DMS 273 (cell line): ENCODE results near the gene WHAMM.

Experiments used
- DNase-seq: peaks from one replicate; lab custom pipeline; 2025; ENCODE audit not compliant: unreplicated experiment; lab: John Stamatoyannopoulos, UW

The WHAMM gene

GRCh38 chr15:82838096-82838735 lies 28.8 kb downstream of the WHAMM start:
- no peak for DNase-seq

GRCh38 chr15:82839136-82839535 lies 29.7 kb downstream of the WHAMM start:
- no peak for DNase-seq

- DNase-seq: no peak
Observed at GRCh38 chr15:82840166-82840565, 30.7 kb downstream of the WHAMM start.

GRCh38 chr15:82843566-82843965 lies 34.1 kb downstream of the WHAMM start:
- DNase-seq: no peak

GRCh38 chr15:82845686-82846085 lies 36.3 kb downstream of the WHAMM start:
- no peak for DNase-seq

GRCh38 chr15:82846621-82847020 lies 37.2 kb downstream of the WHAMM start:
- DNase-seq: no peak

- no peak for DNase-seq
Observed at GRCh38 chr15:82847703-82848102, 38.3 kb downstream of the WHAMM start.

- no peak for DNase-seq
Observed at GRCh38 chr15:82848241-82848993, 39.0 kb downstream of the WHAMM start.

- peak; percentile 84 for DNase-seq
Observed at GRCh38 chr15:82849556-82850512, 40.4 kb downstream of the WHAMM start.

GRCh38 chr15:82850731-82851130 lies 41.3 kb downstream of the WHAMM start:
- peak; percentile 84 for DNase-seq

GRCh38 chr15:82851306-82851850 lies 42.0 kb downstream of the WHAMM start:
- DNase-seq: peak; percentile 9

- DNase-seq: no peak
Observed at GRCh38 chr15:82851981-82852511, 42.6 kb downstream of the WHAMM start.

- no peak for DNase-seq
Observed at GRCh38 chr15:82852941-82853561, 43.6 kb downstream of the WHAMM start.

- DNase-seq: no peak
Observed at GRCh38 chr15:82854554-82854953, 45.1 kb downstream of the WHAMM start.

- DNase-seq: no peak
Observed at GRCh38 chr15:82855286-82856100, 46.1 kb downstream of the WHAMM start.

GRCh38 chr15:82856397-82857170 lies 47.2 kb downstream of the WHAMM start:
- no peak for DNase-seq

- no peak for DNase-seq
Observed at GRCh38 chr15:82858932-82859331, 49.5 kb downstream of the WHAMM start.

GRCh38 chr15:82862886-82863285 lies 53.5 kb downstream of the WHAMM start:
- no peak for DNase-seq

- DNase-seq: no peak
Observed at GRCh38 chr15:82864967-82865366, 55.5 kb downstream of the WHAMM start.
